ENCODE data around the gene NR3C2. TPM values are rescaled to one million over a fixed set of nuclear protein-coding genes. Genes with fewer than 3 reads are reported as not detected.

The NR3C2 gene
- total RNA-seq, 2 experiments from 2014 or later = 2.0 to 5.2 TPM

DNA sequence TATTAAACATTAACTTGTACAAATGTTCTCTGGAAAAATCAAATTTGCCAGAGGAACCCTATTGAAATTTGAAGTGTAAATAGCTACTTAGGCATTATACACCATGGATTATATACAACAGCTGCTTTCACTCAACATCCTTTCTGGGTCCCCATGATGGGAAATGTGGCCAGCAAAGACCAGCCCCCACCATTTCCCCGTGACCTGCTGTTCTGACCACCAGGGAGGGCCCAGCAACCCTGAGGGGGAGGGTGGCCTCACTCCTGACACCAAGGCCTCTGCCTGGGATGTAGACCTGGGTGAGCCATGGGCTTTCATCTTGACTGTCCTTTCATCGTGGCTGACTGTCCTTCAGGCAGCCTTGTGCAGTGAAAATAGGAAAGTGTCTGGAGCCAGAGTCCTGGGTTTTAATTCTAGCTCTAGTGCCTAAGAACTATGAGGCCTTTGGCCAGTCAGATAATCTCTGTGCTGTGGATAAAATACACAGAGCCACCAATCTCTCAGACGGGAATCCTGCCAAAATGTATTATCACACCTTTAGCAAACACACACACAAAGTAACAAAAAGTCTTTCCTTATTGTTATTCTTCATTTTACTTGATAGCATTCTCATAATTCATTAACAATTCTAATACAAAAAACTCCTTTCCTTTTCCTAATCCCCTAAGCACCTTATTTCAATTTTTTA lies 45.1 kb downstream of the NR3C2 start:
- no TSS peak for BruUV-seq (replicated peaks)
- H3K4me2 ChIP-seq (ENCODE audit: low read length) = no peak overlapping the region
- intact Hi-C loops (cut with micrococcal nuclease; ENCODE audit: unreplicated experiment) = no loop called here
- no peaks in the 10 kb centered on the region for H3K4me1 ChIP-seq (ENCODE audit: insufficient read depth, low read length, poor library complexity, severe bottlenecking)
- H3K9me2 ChIP-seq (ENCODE audit: insufficient read depth, low read length) = no peaks in the 10 kb centered on the region
- ChIA-PET CTCF (ENCODE audit: unreplicated experiment) (no interaction called here), POLR2A (interaction anchor here (0.6 kb wide), 1 partner anchor 337 kb away, joined by 3 read pairs; no protein-coding TSS in a partner anchor)
- H3K79me2 ChIP-seq (ENCODE audit: insufficient read depth, low read depth, low read length) = no peaks in the 10 kb centered on the region
- DNase-seq (ENCODE audit: low spot score) = no peak
- H3K36me3 ChIP-seq (ENCODE audit: insufficient read depth, low read length) = no peaks in the 10 kb centered on the region
- H2AFZ ChIP-seq (ENCODE audit: low read length) = no peak overlapping the region
- no peak overlapping the region for H3K4me3 ChIP-seq (ENCODE audit: low read depth, low read length, poor library complexity, severe bottlenecking)
- no peaks in the 10 kb centered on the region for H3K9me3 ChIP-seq (ENCODE audit: low read length)
- H4K20me1 ChIP-seq (ENCODE audit: insufficient read depth, low read length) = no peaks in the 10 kb centered on the region
- no peak overlapping the region for H3K27ac ChIP-seq (ENCODE audit: low read depth, low read length, poor library complexity, severe bottlenecking)
- TF ChIP-seq EZH2phosphoT487 (IDR thresholded peaks at IDR 0.05; ENCODE audit: borderline replicate concordance, low read depth, low read length) = no peak
- TF ChIP-seq, protein P1, sequence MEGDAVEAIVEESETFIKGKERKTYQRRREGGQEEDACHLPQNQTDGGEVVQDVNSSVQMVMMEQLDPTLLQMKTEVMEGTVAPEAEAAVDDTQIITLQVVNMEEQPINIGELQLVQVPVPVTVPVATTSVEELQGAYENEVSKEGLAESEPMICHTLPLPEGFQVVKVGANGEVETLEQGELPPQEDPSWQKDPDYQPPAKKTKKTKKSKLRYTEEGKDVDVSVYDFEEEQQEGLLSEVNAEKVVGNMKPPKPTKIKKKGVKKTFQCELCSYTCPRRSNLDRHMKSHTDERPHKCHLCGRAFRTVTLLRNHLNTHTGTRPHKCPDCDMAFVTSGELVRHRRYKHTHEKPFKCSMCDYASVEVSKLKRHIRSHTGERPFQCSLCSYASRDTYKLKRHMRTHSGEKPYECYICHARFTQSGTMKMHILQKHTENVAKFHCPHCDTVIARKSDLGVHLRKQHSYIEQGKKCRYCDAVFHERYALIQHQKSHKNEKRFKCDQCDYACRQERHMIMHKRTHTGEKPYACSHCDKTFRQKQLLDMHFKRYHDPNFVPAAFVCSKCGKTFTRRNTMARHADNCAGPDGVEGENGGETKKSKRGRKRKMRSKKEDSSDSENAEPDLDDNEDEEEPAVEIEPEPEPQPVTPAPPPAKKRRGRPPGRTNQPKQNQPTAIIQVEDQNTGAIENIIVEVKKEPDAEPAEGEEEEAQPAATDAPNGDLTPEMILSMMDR (conservative IDR thresholded peaks at IDR 0.05; ENCODE audit: low read length) = no peak

DNA sequence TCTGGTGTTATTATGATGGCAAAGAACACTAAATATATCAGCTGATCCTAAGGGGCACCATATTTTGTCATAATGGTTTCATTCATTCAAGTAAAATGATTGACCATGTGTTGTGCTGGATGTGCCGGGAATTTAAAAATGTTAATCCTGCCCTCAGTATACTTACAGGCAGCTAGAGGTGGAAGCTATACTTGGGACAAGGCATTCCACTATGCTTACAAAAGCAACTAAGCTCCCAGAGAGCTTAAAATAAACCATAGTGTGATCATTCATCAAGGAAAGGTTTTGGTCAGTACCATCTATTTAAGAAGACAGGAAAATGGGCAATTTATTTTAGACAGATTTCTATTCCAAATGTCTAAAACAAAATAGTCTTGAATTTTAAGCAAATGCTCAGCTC lies 46.4 kb downstream of the NR3C2 start:
- Histone ChIP-seq H3K4me2 (ENCODE audit: low read length) (no peak overlapping the region), H3K9me3 (ENCODE audit: low read length) (no peaks in the 10 kb centered on the region), H4K20me1 (ENCODE audit: insufficient read depth, low read length) (no peaks in the 10 kb centered on the region), H3K36me3 (ENCODE audit: insufficient read depth, low read length) (no peaks in the 10 kb centered on the region), H3K79me2 (ENCODE audit: insufficient read depth, low read depth, low read length) (no peaks in the 10 kb centered on the region), H2AFZ (ENCODE audit: low read length) (no peak overlapping the region), H3K27ac (ENCODE audit: low read depth, low read length, poor library complexity, severe bottlenecking) (no peak overlapping the region), H3K9me2 (ENCODE audit: insufficient read depth, low read length) (no peaks in the 10 kb centered on the region), H3K4me3 (ENCODE audit: low read depth, low read length, poor library complexity, severe bottlenecking) (no peak overlapping the region), H3K4me1 (ENCODE audit: insufficient read depth, low read length, poor library complexity, severe bottlenecking) (no peaks in the 10 kb centered on the region)
- POLR2A ChIA-PET = no interaction called here
- DNase-seq (ENCODE audit: low spot score) = no peak
- no TSS peak for BruUV-seq (replicated peaks)
- TF ChIP-seq EZH2phosphoT487 (IDR thresholded peaks at IDR 0.05; ENCODE audit: borderline replicate concordance, low read depth, low read length) = no peak
- TF ChIP-seq, protein P1 (conservative IDR thresholded peaks at IDR 0.05; ENCODE audit: low read length) = no peak
- intact Hi-C loops (cut with micrococcal nuclease; ENCODE audit: unreplicated experiment) = no loop called here
- CTCF ChIA-PET (ENCODE audit: unreplicated experiment) = no interaction called here

DNA sequence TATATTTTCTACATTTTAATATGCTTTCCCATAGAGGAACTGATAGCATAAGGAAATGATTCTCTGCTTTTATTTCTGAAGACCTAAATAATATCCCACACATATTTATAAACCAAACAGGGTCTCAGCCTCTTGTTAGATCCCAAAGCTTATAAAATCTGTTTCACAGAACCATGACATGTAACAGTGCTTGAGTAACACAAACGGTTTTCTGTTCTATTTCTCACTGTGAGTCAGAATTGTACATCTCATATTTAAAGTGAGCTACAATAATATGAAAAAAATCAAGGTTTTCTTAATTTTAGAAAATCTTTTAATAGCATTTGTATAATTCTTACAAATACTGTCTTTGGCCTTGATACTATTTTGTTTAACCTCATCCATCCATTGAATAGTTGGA lies 51.2 kb downstream of the NR3C2 start:
- Histone ChIP-seq H3K27ac (ENCODE audit: low read depth, low read length, poor library complexity, severe bottlenecking) (no peak overlapping the region), H3K4me2 (ENCODE audit: low read length) (no peak overlapping the region), H3K9me2 (ENCODE audit: insufficient read depth, low read length) (no peaks in the 10 kb centered on the region), H3K4me3 (ENCODE audit: low read depth, low read length, poor library complexity, severe bottlenecking) (no peak overlapping the region), H2AFZ (ENCODE audit: low read length) (no peak overlapping the region), H3K79me2 (ENCODE audit: insufficient read depth, low read depth, low read length) (no peaks in the 10 kb centered on the region), H3K4me1 (ENCODE audit: insufficient read depth, low read length, poor library complexity, severe bottlenecking) (no peaks in the 10 kb centered on the region), H3K36me3 (ENCODE audit: insufficient read depth, low read length) (no peaks in the 10 kb centered on the region), H3K9me3 (ENCODE audit: low read length) (no peaks in the 10 kb centered on the region), H4K20me1 (ENCODE audit: insufficient read depth, low read length) (no peaks in the 10 kb centered on the region)
- ChIA-PET CTCF (ENCODE audit: unreplicated experiment) (no interaction called here), POLR2A (no interaction called here)
- no TSS peak for BruUV-seq (replicated peaks)
- intact Hi-C loops (cut with micrococcal nuclease; ENCODE audit: unreplicated experiment) = no loop called here
- TF ChIP-seq, protein P1 (conservative IDR thresholded peaks at IDR 0.05; ENCODE audit: low read length) = no peak
- no peak for TF ChIP-seq EZH2phosphoT487 (IDR thresholded peaks at IDR 0.05; ENCODE audit: borderline replicate concordance, low read depth, low read length)
- no peak for DNase-seq (ENCODE audit: low spot score)

Measured in OCI-LY7 (cell line).